HepG2 (cell line): ENCODE data around the gene TRIM59. TPM values are rescaled to one million over a fixed set of nuclear protein-coding genes. Genes with fewer than 3 reads are reported as not detected.

Source experiments
- ATAC-seq: fragments of 200-7000 bp; cut with Tn5 transposase; 3 replicates; pipeline ENCODE4 v1.9.1; 2020; ENCODE audit warnings: mild to moderate bottlenecking, moderate library complexity
- BruUV-seq: library from RNA; stranded (reverse); fragments of 400-500 nt; replicated peaks from 2 replicates; lab custom pipeline; 2021; lab: Mats Ljungman, UMichigan
- CTCF ChIA-PET: fragments of 300-600 bp; formaldehyde crosslinking; extraction: SDS; loops from one replicate; lab custom pipeline; 2021; ENCODE audit warnings: low total read pairs, inconsistent platforms, low intra/inter-chr PET ratio; lab: Yijun Ruan, JAX
- POLR2A ChIA-PET: fragments of 350-600 bp; sonication (Branson Sonifier 250); formaldehyde crosslinking; loops from one replicate; lab custom pipeline; 2020; ENCODE audit warnings: antibody characterized with exemption, inconsistent platforms; lab: Yijun Ruan, JAX
- DNase-seq: peaks from one replicate; pipeline ENCODE4 v3.0.0-alpha.2; 2015; ENCODE audit warnings: low spot score
- FAIRE-seq: peaks from 3 replicates; lab custom pipeline; 2011; peaks lifted over from hg19 to GRCh38; lab: Jason Lieb, UNC
- H2AFZ ChIP-seq: one replicate; pipeline ENCODE4 v1.6.1; 2011; ENCODE audit warnings: low read length, inconsistent platforms
- H3K27ac ChIP-seq: fragments of 300-600 bp; 3 replicates; pipeline ENCODE4 v1.8.0; 2011; ENCODE audit warnings: mixed run types, mild to moderate bottlenecking, mixed read lengths, low read length, inconsistent platforms; ENCODE audit not compliant: insufficient read depth; ENCODE audit errors: extremely low read length
- H3K27me3 ChIP-seq, 2 experiments: fragments of 200-600 bp in 1 of 2; 2 replicates in 1 of 2; 3 replicates in 1 of 2; pipeline versions ENCODE4 v1.6.0 to v1.8.0; 2011; ENCODE audit warnings: low read length in 2 of 2, mild to moderate bottlenecking in 2 of 2, moderate library complexity in 2 of 2, inconsistent platforms in 1 of 2; ENCODE audit not compliant: insufficient read depth in 2 of 2, control insufficient read depth in 1 of 2
- H3K36me3 ChIP-seq, 2 experiments: fragments of 200-600 bp in 1 of 2; replicated peaks in 1 of 2; 2 replicates in 1 of 2; 3 replicates in 1 of 2; pipeline versions ENCODE4 v1.5.1 to v1.8.0; 2011; ENCODE audit warnings: low read length in 2 of 2, inconsistent platforms in 1 of 2; ENCODE audit not compliant: insufficient read depth in 2 of 2, control insufficient read depth in 1 of 2
- H3K4me1 ChIP-seq: 2 replicates; pipeline ENCODE4 v1.5.1; 2012; ENCODE audit warnings: low read length, inconsistent platforms; ENCODE audit not compliant: insufficient read depth
- H3K4me2 ChIP-seq: 2 replicates; pipeline ENCODE4 v1.6.0; 2011; ENCODE audit warnings: low read depth, low read length, inconsistent platforms
- H3K4me3 ChIP-seq, 3 experiments: fragments of 200-600 bp in 1 of 3; sonication (generic), shearing (Covaris generic) in 1 of 3; replicated peaks in 1 of 3; 2 replicates each; pipeline ENCODE4 v1.5.1; 2011 to 2016; ENCODE audit warnings: low read length in 3 of 3, inconsistent platforms in 2 of 3, low read depth in 2 of 3, mild to moderate bottlenecking in 2 of 3, control low read depth in 1 of 3, mixed read lengths in 1 of 3; ENCODE audit not compliant: insufficient read depth in 1 of 3
- H3K79me2 ChIP-seq: one replicate; pipeline ENCODE4 v1.6.1; 2011; ENCODE audit warnings: low read length, inconsistent platforms; ENCODE audit not compliant: insufficient read depth
- H3K9ac ChIP-seq: 2 replicates; pipeline ENCODE4 v1.6.0; 2011; ENCODE audit warnings: mild to moderate bottlenecking, low read depth, low read length, inconsistent platforms; ENCODE audit not compliant: insufficient read depth
- H3K9me3 ChIP-seq: 2 replicates; pipeline ENCODE4 v1.5.1; 2012; ENCODE audit warnings: mild to moderate bottlenecking, low read length
- H4K20me1 ChIP-seq: 2 replicates; pipeline ENCODE4 v1.6.0; 2011; ENCODE audit warnings: inconsistent platforms, mild to moderate bottlenecking, low read length, moderate library complexity; ENCODE audit not compliant: insufficient read depth
- ARNT ChIP-seq: fragments of 450-650 bp; IDR thresholded peaks from 2 replicates; pipeline ENCODE4 v1.6.1; 2017
- FOXK1 ChIP-seq: sonication (generic); formaldehyde crosslinking; IDR thresholded peaks from 2 replicates; pipeline ENCODE4 v1.4.0; 2020; ENCODE audit warnings: low read depth, missing genetic modification reagents, borderline replicate concordance
- HMGXB3 ChIP-seq: sonication (generic); formaldehyde crosslinking; IDR thresholded peaks from 2 replicates; pipeline ENCODE4 v1.4.0; 2020; ENCODE audit warnings: missing genetic modification reagents, borderline replicate concordance
- HNRNPK ChIP-seq: fragments of 200-400 bp; formaldehyde crosslinking; IDR thresholded peaks from 2 replicates; pipeline ENCODE4 v1.6.1; 2018; ENCODE audit warnings: low read length, low read depth, moderate library complexity, mild to moderate bottlenecking; ENCODE audit not compliant: poor library complexity, severe bottlenecking
- KLF13 ChIP-seq: sonication (generic); formaldehyde crosslinking; IDR thresholded peaks from 2 replicates; pipeline ENCODE4 v1.4.0; 2020; ENCODE audit warnings: mild to moderate bottlenecking, missing genetic modification reagents
- ZNF207 ChIP-seq: fragments of 450-650 bp; IDR thresholded peaks from 2 replicates; pipeline ENCODE4 v1.6.1; 2016; ENCODE audit warnings: antibody characterized with exemption, borderline replicate concordance
- ZNF251 ChIP-seq: sonication (generic); formaldehyde crosslinking; IDR thresholded peaks from 2 replicates; pipeline ENCODE4 v1.9.0; 2021; ENCODE audit warnings: mild to moderate bottlenecking, missing genetic modification reagents
- ZNF878 ChIP-seq: sonication (generic); formaldehyde crosslinking; IDR thresholded peaks from 2 replicates; pipeline ENCODE4 v1.8.1; 2023; ENCODE audit warnings: mild to moderate bottlenecking, missing genetic modification reagents, moderate library complexity
- WGBS: methylation state at CpG from one replicate; pipeline ENCODE4 v1.1.6; 2017; ENCODE audit warnings: low lambda C conversion rate; 5-methylcytosine and 5-hydroxymethylcytosine counted together
- in situ Hi-C: cut with HindIII; loops from 2 replicates; pipeline ENCODE4 v1.10.0; 2017; ENCODE audit warnings: low pct_unique_long_range_greater_than_20kb; ENCODE audit not compliant: extremely low pct_ligation_motif_present
- intact Hi-C: fragments of 100-400 bp; cut with micrococcal nuclease; formaldehyde crosslinking; loops from one replicate; pipeline ENCODE4 v1.10.0; 2022; ENCODE audit not compliant: unreplicated experiment
- polyA plus RNA-seq, 8 experiments: library from polyadenylated mRNA; depleted of rRNA in 3 of 8; stranded (reverse) in 7 of 8; unstranded in 1 of 8; fragments of >200 nt; fragmentation: Illumina TruSeq in 4 of 8; extraction: Trizol in 4 of 8; gene quantifications; 2 replicates each; pipeline versions ENCODE4 v1.2.1 to v1.2.3, GENCODE V29; 2011 to 2016; ENCODE audit warnings: low read depth in 4 of 8, missing spikeins in 1 of 8, mixed read lengths in 1 of 8; ENCODE audit not compliant: insufficient read depth in 1 of 8
- total RNA-seq, 5 experiments: library from RNA; depleted of rRNA; stranded (reverse); fragments of >200 nt; fragmentation: Illumina TruSeq; extraction: Trizol; gene quantifications; 2 replicates each; pipeline ENCODE4 v1.2.3, GENCODE V29; 2016; ENCODE audit warnings: low read depth in 1 of 5

TRIM59 gene
- total and polyA plus RNA-seq, 2 of the 13 experiments (the other 11 are each of a cell fraction or from before 2014, with no cell fraction given), result 1.3 to 3.2 TPM

- H3K9ac ChIP-seq, result no peak overlapping the region
- 50% methylated on average over 4 of the region's 5 CpGs for WGBS
These were observed 28.8 kb upstream of the TRIM59 start for GRCh38 chr3:160478338-160478737.

More at GRCh38 chr3:160478338-160478737, 28.8 kb upstream of the TRIM59 start:
- in situ Hi-C loops, result no loop called here
- no peak for DNase-seq
- TF ChIP-seq ZNF207 (no peak), HMGXB3 (CRISPR knock-in tag) (no peak), FOXK1 (CRISPR knock-in tag) (no peak), ARNT (no peak), ZNF878 (CRISPR knock-in tag) (no peak), HNRNPK (no peak), ZNF251 (CRISPR knock-in tag) (no peak), KLF13 (no peak)
- TF ChIP-seq, all 625 proteins: peak for 0
- Histone ChIP-seq H3K4me1 (peaks cover 6% of the 10 kb centered on the region; the same call in 1 of the 2 replicates), H3K36me3 (no peaks in the 10 kb centered on the region), H2AFZ (no peak overlapping the region), H3K27ac (no peak overlapping the region), H3K4me3 (no peak overlapping the region), H4K20me1 (no peaks in the 10 kb centered on the region), H3K4me2 (no peak overlapping the region), H3K9me3 (no peaks in the 10 kb centered on the region), H3K79me2 (no peaks in the 10 kb centered on the region), H3K27me3 (no peaks in the 10 kb centered on the region)
- ChIA-PET POLR2A (no interaction called here), CTCF (no interaction called here)
- intact Hi-C loops, result no loop called here
- no peak for FAIRE-seq
- BruUV-seq, result no TSS peak
- no peak for ATAC-seq
